Kidney glomerular epithelial cell (primary cell): ENCODE measurements around the gene KRTAP5-11.
"Not testable (repeated sequence)": the region's sequence is repeated elsewhere in the genome, so short reads cannot be mapped to it uniquely, and the experiment has no call there.

Source experiments
- DNase-seq: peaks from one replicate; lab custom pipeline; 2025; lab: John Stamatoyannopoulos, UW

Gene KRTAP5-11

GRCh38 chr11:71555508-71555907 is 27.2 kb downstream of the KRTAP5-11 start:
- DNase-seq: no peak

GRCh38 chr11:71554996-71555395 is 27.7 kb downstream of the KRTAP5-11 start:
- no peak for DNase-seq

GRCh38 chr11:71551711-71552110 is 31.0 kb downstream of the KRTAP5-11 start:
- DNase-seq: no peak

- DNase-seq: no peak
Observed at GRCh38 chr11:71548716-71549151, 33.9 kb downstream of the KRTAP5-11 start.

- no peak for DNase-seq
Observed at GRCh38 chr11:71548120-71548519, 34.6 kb downstream of the KRTAP5-11 start, which contains the start of gene KRTAP5-9. Gene KRTAP5-9, plus strand, starts transcription at chr11:71548420. Its CDS starts 238 bp downstream, at chr11:71548658.

GRCh38 chr11:71545405-71545966 is 37.2 kb downstream of the KRTAP5-11 start:
- no peak for DNase-seq

- DNase-seq: no peak
Observed at GRCh38 chr11:71544525-71545214, 38.0 kb downstream of the KRTAP5-11 start.

- DNase-seq: no peak
Observed at GRCh38 chr11:71543866-71544265, 38.8 kb downstream of the KRTAP5-11 start.

- no peak for DNase-seq
Observed at GRCh38 chr11:71542879-71543777, 39.5 kb downstream of the KRTAP5-11 start.

GRCh38 chr11:71542382-71542781 is 40.3 kb downstream of the KRTAP5-11 start:
- DNase-seq: no peak

- DNase-seq: not testable (repeated sequence)
Observed at GRCh38 chr11:71540521-71541304, 42.0 kb downstream of the KRTAP5-11 start.

- not testable (repeated sequence) for DNase-seq
Observed at GRCh38 chr11:71539971-71540370, 42.7 kb downstream of the KRTAP5-11 start.

- DNase-seq: no peak
Observed at GRCh38 chr11:71539017-71539416, 43.7 kb downstream of the KRTAP5-11 start.

- no peak for DNase-seq
Observed at GRCh38 chr11:71538666-71538990, 44.0 kb downstream of the KRTAP5-11 start.

- DNase-seq: not testable (repeated sequence)
Observed at GRCh38 chr11:71537977-71538665, 44.6 kb downstream of the KRTAP5-11 start, which contains the start of gene KRTAP5-8. Gene KRTAP5-8, plus strand, starts transcription at chr11:71538025. Its CDS starts 31 bp downstream, at chr11:71538056.

GRCh38 chr11:71537537-71537936 is 45.1 kb downstream of the KRTAP5-11 start:
- DNase-seq: no peak

- DNase-seq: no peak
Observed at GRCh38 chr11:71535825-71536224, 46.9 kb downstream of the KRTAP5-11 start.

- not testable (repeated sequence) for DNase-seq
Observed at GRCh38 chr11:71534711-71535608, 47.7 kb downstream of the KRTAP5-11 start.

GRCh38 chr11:71532036-71532610 is 50.6 kb downstream of the KRTAP5-11 start:
- no peak for DNase-seq
